SK-N-SH (cell line): ENCODE results near the gene RAPGEF1. TPM values are rescaled to one million over a fixed set of nuclear protein-coding genes. Genes with fewer than 3 reads are reported as not detected.

Source experiments
- CTCF ChIA-PET: fragments of 300-600, 350-600 bp; formaldehyde crosslinking; extraction: SDS; loops from one replicate; lab custom pipeline; 2021; lab: Yijun Ruan, JAX
- POLR2A ChIA-PET: fragments of 350-600 bp; sonication (Branson Sonifier 250); formaldehyde crosslinking; extraction: SDS; loops from one replicate; lab custom pipeline; 2020; ENCODE audit warnings: antibody characterized with exemption, inconsistent platforms; lab: Yijun Ruan, JAX
- DNase-seq: peaks from one replicate; pipeline ENCODE4 v3.0.0; 2012
- H2AFZ ChIP-seq: fragments of 200-600 bp; sonication (generic); 2 replicates; pipeline ENCODE4 v1.8.1; 2016; ENCODE audit warnings: antibody characterized with exemption, mild to moderate bottlenecking, low read depth
- H3F3A ChIP-seq: fragments of 200-600 bp; sonication (generic); replicated peaks from 2 replicates; pipeline ENCODE3; 2016; ENCODE audit warnings: antibody characterized with exemption, mild to moderate bottlenecking; ENCODE audit not compliant: insufficient read depth
- H3K27ac ChIP-seq, 2 experiments: fragments of 200-500 bp in 1 of 2; fragments of 200-600 bp in 1 of 2; sonication (Bioruptor generic) in 1 of 2; sonication (generic), shearing (Covaris generic) in 1 of 2; 2 replicates each; pipeline versions ENCODE4 v1.5.1 to v1.6.1; 2014 to 2016; ENCODE audit warnings: low read depth in 2 of 2, inconsistent platforms in 1 of 2, low read length in 1 of 2, mild to moderate bottlenecking in 1 of 2, mixed read lengths in 1 of 2
- H3K27me3 ChIP-seq: fragments of 200-600 bp; sonication (generic), shearing (Covaris generic); 2 replicates; pipeline ENCODE4 v1.6.1; 2016; ENCODE audit warnings: mixed run types; ENCODE audit not compliant: insufficient read depth
- H3K36me3 ChIP-seq, 2 experiments: fragments of 200-500 bp in 1 of 2; fragments of 200-600 bp in 1 of 2; sonication (Bioruptor generic) in 1 of 2; sonication (generic) in 1 of 2; replicated peaks in 1 of 2; 2 replicates each; pipeline versions ENCODE3 to v1.5.1; 2014 to 2016; ENCODE audit warnings: low read length in 1 of 2, mild to moderate bottlenecking in 1 of 2; ENCODE audit not compliant: insufficient read depth in 2 of 2, control insufficient read depth in 1 of 2
- H3K4me1 ChIP-seq, 2 experiments: fragments of 200-500 bp in 1 of 2; fragments of 200-600 bp in 1 of 2; sonication (Bioruptor generic) in 1 of 2; sonication (generic), shearing (Covaris generic) in 1 of 2; 2 replicates each; pipeline versions ENCODE4 v1.5.1 to v1.6.1; 2014 to 2016; ENCODE audit warnings: low read depth in 1 of 2, low read length in 1 of 2, mixed run types in 1 of 2; ENCODE audit not compliant: insufficient read depth in 2 of 2, control insufficient read depth in 1 of 2
- H3K4me2 ChIP-seq: fragments of 200-600 bp; sonication (generic), shearing (Covaris generic); 2 replicates; pipeline ENCODE4 v1.6.1; 2017; ENCODE audit warnings: mixed run types
- H3K4me3 ChIP-seq, 2 experiments: fragments of 200-500 bp in 1 of 2; fragments of 200-600 bp in 1 of 2; sonication (Bioruptor generic) in 1 of 2; sonication (generic), shearing (Covaris generic) in 1 of 2; 2 replicates each; pipeline versions ENCODE4 v1.5.1 to v1.8.1; 2014 to 2016; ENCODE audit warnings: low read depth in 2 of 2, inconsistent platforms in 1 of 2, low read length in 1 of 2, mild to moderate bottlenecking in 1 of 2, mixed read lengths in 1 of 2, moderate library complexity in 1 of 2
- H3K79me2 ChIP-seq: fragments of 200-600 bp; sonication (generic); 2 replicates; pipeline ENCODE4 v1.8.1; 2017; ENCODE audit warnings: mild to moderate bottlenecking; ENCODE audit not compliant: insufficient read depth
- H3K9ac ChIP-seq: fragments of 200-600 bp; sonication (generic); 2 replicates; pipeline ENCODE4 v1.6.1; 2017; ENCODE audit warnings: mixed run types
- H3K9me2 ChIP-seq: fragments of 200-600 bp; sonication (generic); 2 replicates; pipeline ENCODE4 v1.6.1; 2017; ENCODE audit warnings: mixed run types
- H3K9me3 ChIP-seq: fragments of 200-600 bp; sonication (generic); 2 replicates; pipeline ENCODE4 v1.6.1; 2017; ENCODE audit warnings: mixed run types, mild to moderate bottlenecking, moderate library complexity
- H4K20me1 ChIP-seq: fragments of 200-600 bp; sonication (generic); 2 replicates; pipeline ENCODE4 v1.6.1; 2017; ENCODE audit warnings: mild to moderate bottlenecking, mixed run types; ENCODE audit not compliant: insufficient read depth
- EZH2phosphoT487 ChIP-seq: fragments of 200-600 bp; sonication (generic); IDR thresholded peaks from 2 replicates; pipeline ENCODE4 v1.6.1; 2017; ENCODE audit warnings: low read depth, mixed run types, mild to moderate bottlenecking, antibody characterized with exemption, moderate library complexity, borderline replicate concordance
- FOSL2 ChIP-seq: IDR thresholded peaks from 2 replicates; pipeline ENCODE4 v1.4.0; 2012; ENCODE audit warnings: low read depth, mild to moderate bottlenecking, moderate library complexity, borderline replicate concordance
- GABPA ChIP-seq: IDR thresholded peaks from 2 replicates; pipeline ENCODE4 v1.4.0; 2012; ENCODE audit warnings: low read depth, mild to moderate bottlenecking
- JUND ChIP-seq: IDR thresholded peaks from 2 replicates; pipeline ENCODE4 v1.4.0; 2012
- MAX ChIP-seq: IDR thresholded peaks from 2 replicates; pipeline ENCODE4 v1.4.0; 2012; ENCODE audit warnings: low read depth
- NFIC ChIP-seq: IDR thresholded peaks from 2 replicates; pipeline ENCODE4 v1.4.0; 2012; ENCODE audit warnings: borderline replicate concordance
- NRF1 ChIP-seq: IDR thresholded peaks from 2 replicates; pipeline ENCODE4 v1.6.1; 2012; ENCODE audit warnings: low read depth, mild to moderate bottlenecking, low read length
- PBX3 ChIP-seq: IDR thresholded peaks from 2 replicates; pipeline ENCODE4; 2012
- POLR2AphosphoS5 ChIP-seq: IDR thresholded peaks from 2 replicates; pipeline ENCODE4 v1.6.1; 2012; ENCODE audit warnings: low read depth, low read length
- RAD21 ChIP-seq: IDR thresholded peaks from 2 replicates; pipeline ENCODE4 v1.6.1; 2012; ENCODE audit warnings: mild to moderate bottlenecking, low read length
- RCOR1 ChIP-seq: fragments of 150-350 bp; IDR thresholded peaks from 2 replicates; pipeline ENCODE4 v1.6.1; 2017; ENCODE audit warnings: antibody characterized with exemption, low read length
- RXRA ChIP-seq: IDR thresholded peaks from 2 replicates; pipeline ENCODE4 v1.4.0; 2012; ENCODE audit warnings: low read depth, mild to moderate bottlenecking, borderline replicate concordance
- SIN3A ChIP-seq: IDR thresholded peaks from 2 replicates; pipeline ENCODE4 v1.6.1; 2012; ENCODE audit warnings: low read depth, mild to moderate bottlenecking, low read length, moderate library complexity, borderline replicate concordance
- SMC3 ChIP-seq: IDR thresholded peaks from 2 replicates; pipeline ENCODE4 v1.6.1; 2012; ENCODE audit warnings: low read depth, low read length, improper control_type of control experiment
- TCF12 ChIP-seq: IDR thresholded peaks from 2 replicates; pipeline ENCODE4 v1.4.0; 2012
- ZBTB33 ChIP-seq: IDR thresholded peaks from 2 replicates; pipeline ENCODE4 v1.4.0; 2012; ENCODE audit warnings: low read depth, borderline replicate concordance
- WGBS: methylation state at CpG from one replicate; pipeline ENCODE4 v1.1.6; 2017; ENCODE audit warnings: low lambda C conversion rate; 5-methylcytosine and 5-hydroxymethylcytosine counted together
- polyA plus RNA-seq, 3 experiments: library from polyadenylated mRNA; depleted of rRNA; stranded (reverse); fragments of >200 nt; gene quantifications; 2 replicates each; pipeline ENCODE4 v1.2.3, GENCODE V29; 2012
- TF ChIP-seq, protein P1 (sequence below): fragments of 200-600 bp; sonication (generic); IDR thresholded peaks from 2 replicates; pipeline ENCODE4 v1.6.1; 2017; ENCODE audit warnings: antibody characterized with exemption, mild to moderate bottlenecking, moderate library complexity

RAPGEF1 gene
- polyA plus RNA-seq, 1 of the 3 experiments (the other 2 are of a cell fraction): 26.2 TPM

DNA sequence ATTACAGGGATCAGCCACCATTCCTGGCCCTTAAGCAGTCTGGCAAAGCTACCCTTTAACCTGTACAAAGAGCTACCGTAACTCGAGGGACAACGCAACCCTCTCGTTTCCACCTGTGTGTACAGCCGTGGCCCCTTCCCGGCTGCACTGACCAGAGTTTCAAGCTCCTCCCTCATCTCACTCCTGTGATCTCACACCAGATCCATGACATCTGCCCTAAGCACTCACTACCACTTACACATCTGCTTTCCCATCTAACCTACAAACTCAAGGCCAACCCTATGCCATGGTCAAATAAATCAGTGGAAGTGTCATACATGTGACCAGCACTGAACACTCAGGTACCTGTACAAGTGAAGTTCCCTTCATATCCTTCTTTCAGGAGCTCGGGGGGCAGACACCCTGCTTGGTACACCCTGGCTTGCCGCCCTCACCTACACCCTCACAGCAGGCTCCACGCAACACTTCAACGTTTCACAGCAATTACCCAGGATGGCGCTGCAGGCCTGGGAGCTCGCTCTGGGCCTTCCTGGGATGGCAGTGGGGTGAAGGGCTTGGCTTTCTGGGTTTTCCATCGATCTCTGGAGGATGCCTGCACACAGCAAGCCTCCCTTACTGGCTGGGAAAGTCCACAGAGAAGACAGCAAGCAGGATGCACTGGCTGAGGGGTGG, 132.8 kb downstream of the RAPGEF1 start:
- ChIA-PET CTCF (interaction anchor here (1.5 to 3.6 kb wide), 3 partner anchors 15 to 133 kb away, joined by 4 to 14 read pairs (median 7); partner anchors contain the start of gene RAPGEF1), POLR2A (no interaction called here)
- no peak for TF ChIP-seq RCOR1
- no peak for TF ChIP-seq PBX3
- 0 out of 2 replicates have a peak, but pooled peaks have one; percentile 18 for TF ChIP-seq RAD21
- TF ChIP-seq ZBTB33: no peak
- TF ChIP-seq POLR2AphosphoS5: no peak
- no peak for TF ChIP-seq FOSL2
- TF ChIP-seq, protein P1, sequence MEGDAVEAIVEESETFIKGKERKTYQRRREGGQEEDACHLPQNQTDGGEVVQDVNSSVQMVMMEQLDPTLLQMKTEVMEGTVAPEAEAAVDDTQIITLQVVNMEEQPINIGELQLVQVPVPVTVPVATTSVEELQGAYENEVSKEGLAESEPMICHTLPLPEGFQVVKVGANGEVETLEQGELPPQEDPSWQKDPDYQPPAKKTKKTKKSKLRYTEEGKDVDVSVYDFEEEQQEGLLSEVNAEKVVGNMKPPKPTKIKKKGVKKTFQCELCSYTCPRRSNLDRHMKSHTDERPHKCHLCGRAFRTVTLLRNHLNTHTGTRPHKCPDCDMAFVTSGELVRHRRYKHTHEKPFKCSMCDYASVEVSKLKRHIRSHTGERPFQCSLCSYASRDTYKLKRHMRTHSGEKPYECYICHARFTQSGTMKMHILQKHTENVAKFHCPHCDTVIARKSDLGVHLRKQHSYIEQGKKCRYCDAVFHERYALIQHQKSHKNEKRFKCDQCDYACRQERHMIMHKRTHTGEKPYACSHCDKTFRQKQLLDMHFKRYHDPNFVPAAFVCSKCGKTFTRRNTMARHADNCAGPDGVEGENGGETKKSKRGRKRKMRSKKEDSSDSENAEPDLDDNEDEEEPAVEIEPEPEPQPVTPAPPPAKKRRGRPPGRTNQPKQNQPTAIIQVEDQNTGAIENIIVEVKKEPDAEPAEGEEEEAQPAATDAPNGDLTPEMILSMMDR: no peak
- TF ChIP-seq EZH2phosphoT487: no peak
- no peak for TF ChIP-seq NRF1
- TF ChIP-seq RXRA: no peak
- no peak for TF ChIP-seq GABPA
- TF ChIP-seq MAX: no peak
- TF ChIP-seq JUND: no peak
- 0 out of 2 replicates have a peak, but pooled peaks have one; percentile 13 for TF ChIP-seq SMC3
- no peak for TF ChIP-seq SIN3A
- no peak for TF ChIP-seq NFIC
- TF ChIP-seq TCF12: no peak
- peaks cover 7 to 8% of the 10 kb centered on the region in 2 experiments for H3K36me3 ChIP-seq
- H3F3A ChIP-seq: peaks cover 16% of the 10 kb centered on the region
- H3K79me2 ChIP-seq: no peaks in the 10 kb centered on the region
- DNase-seq: no peak
- no peak overlapping the region for H3K27ac ChIP-seq
- no peak overlapping the region for H3K9ac ChIP-seq
- 96% methylated on average over 11 of the region's 13 CpGs for WGBS
- no peak overlapping the region for H2AFZ ChIP-seq
- no peaks in the 10 kb centered on the region for H3K9me2 ChIP-seq
- no peaks in the 10 kb centered on the region for H3K9me3 ChIP-seq
- H3K4me3 ChIP-seq: no peak overlapping the region
- 0 out of 2 replicates have a peak, but pooled peaks cover 6% of the 10 kb centered on the region for H4K20me1 ChIP-seq
- peaks cover 13 to 16% of the 10 kb centered on the region in 2 experiments; a peak in 3 of 4 replicates for H3K4me1 ChIP-seq
- H3K4me2 ChIP-seq: no peak overlapping the region
- no peaks in the 10 kb centered on the region for H3K27me3 ChIP-seq
